ENCODE data around the gene REC8. TPM values are rescaled to one million over a fixed set of nuclear protein-coding genes. Genes with fewer than 3 reads are reported as not detected.
A peak's percentile ranks its signal among the peaks of the same experiment; 100 is the strongest.

Gene REC8
- total RNA-seq, 1 donor from 2014 or later, result 1.6 TPM

- intact Hi-C loops (cut with micrococcal nuclease), result no loop called here
These were observed 16.6 kb downstream of the REC8 start, which contains the start of gene IPO4 for GRCh38 chr14:24188251-24189058. IPO4 (minus strand) TSS chr14:24188816; CDS start chr14:24188787, 29 bp downstream.

GRCh38 chr14:24189059-24189375, 17.1 kb downstream of the REC8 start:
- no peaks in the 10 kb centered on the region for H3K9me3 ChIP-seq (replicated peaks)
- H3K36me3 ChIP-seq, result peaks cover 66% of the 10 kb centered on the region
- DNase-seq, result no peak
- intact Hi-C loops (cut with micrococcal nuclease), result no loop called here
- no peak for TF ChIP-seq CTCF (IDR thresholded peaks at IDR 0.05; ENCODE audit: borderline replicate concordance)
- H3K27me3 ChIP-seq (ENCODE audit: low read depth), result no peaks in the 10 kb centered on the region
- peaks cover 22% of the 10 kb centered on the region for H3K4me1 ChIP-seq
- peak overlapping the region; percentile 77 for H3K27ac ChIP-seq (replicated peaks)
- H3K4me3 ChIP-seq, result peak overlapping the region; percentile 83

More at GRCh38 chr14:24188251-24189058, 16.6 kb downstream of the REC8 start, which contains the start of gene IPO4:
- no peak for TF ChIP-seq CTCF (IDR thresholded peaks at IDR 0.05; ENCODE audit: borderline replicate concordance)
- Histone ChIP-seq H3K36me3 (peaks cover 68% of the 10 kb centered on the region), H3K27ac (replicated peaks) (peak within 1 kb of the TSS; percentile 77), H3K27me3 (ENCODE audit: low read depth) (no peaks in the 10 kb centered on the region), H3K4me3 (peak within 1 kb of the TSS; percentile 83), H3K9me3 (replicated peaks) (no peaks in the 10 kb centered on the region), H3K4me1 (peaks cover 21% of the 10 kb centered on the region)
- DNase-seq, result peak; percentile 93

GRCh38 chr14:24189460-24189859, 17.6 kb downstream of the REC8 start:
- peak overlapping the region; percentile 77 for H3K27ac ChIP-seq (replicated peaks)
- intact Hi-C loops (cut with micrococcal nuclease), result no loop called here
- no peaks in the 10 kb centered on the region for H3K9me3 ChIP-seq (replicated peaks)

GRCh38 chr14:24190416-24190815, 18.5 kb downstream of the REC8 start:
- no peaks in the 10 kb centered on the region for H3K9me3 ChIP-seq (replicated peaks)
- no peak overlapping the region for H3K27ac ChIP-seq (replicated peaks)
- no peak for DNase-seq
- no peak overlapping the region for H3K4me3 ChIP-seq
- peaks cover 36% of the 10 kb centered on the region for H3K4me1 ChIP-seq
- no peaks in the 10 kb centered on the region for H3K27me3 ChIP-seq (ENCODE audit: low read depth)
- no peak for TF ChIP-seq CTCF (IDR thresholded peaks at IDR 0.05; ENCODE audit: borderline replicate concordance)
- peaks cover 54% of the 10 kb centered on the region for H3K36me3 ChIP-seq
- intact Hi-C loops (cut with micrococcal nuclease), result no loop called here

More at GRCh38 chr14:24189460-24189859, 17.6 kb downstream of the REC8 start:
- TF ChIP-seq CTCF (IDR thresholded peaks at IDR 0.05; ENCODE audit: borderline replicate concordance), result no peak
- Histone ChIP-seq H3K27me3 (ENCODE audit: low read depth) (no peaks in the 10 kb centered on the region), H3K4me1 (peaks cover 27% of the 10 kb centered on the region), H3K36me3 (peaks cover 63% of the 10 kb centered on the region), H3K4me3 (no peak overlapping the region)
- no peak for DNase-seq

- TF ChIP-seq CTCF (IDR thresholded peaks at IDR 0.05; ENCODE audit: borderline replicate concordance), result no peak
- Histone ChIP-seq H3K4me3 (no peak overlapping the region), H3K27ac (replicated peaks) (no peak overlapping the region), H3K9me3 (replicated peaks) (no peaks in the 10 kb centered on the region), H3K36me3 (peaks cover 39% of the 10 kb centered on the region), H3K27me3 (ENCODE audit: low read depth) (no peaks in the 10 kb centered on the region), H3K4me1 (peaks cover 54% of the 10 kb centered on the region)
- intact Hi-C loops (cut with micrococcal nuclease), result no loop called here
- no peak for DNase-seq
These were observed 21.1 kb downstream of the REC8 start for GRCh38 chr14:24192933-24193332.

Measured in left ventricle myocardium inferior (tissue), 1 donor.